ENCODE measurements around the gene UGT1A10.

UGT1A10 gene

DNA sequence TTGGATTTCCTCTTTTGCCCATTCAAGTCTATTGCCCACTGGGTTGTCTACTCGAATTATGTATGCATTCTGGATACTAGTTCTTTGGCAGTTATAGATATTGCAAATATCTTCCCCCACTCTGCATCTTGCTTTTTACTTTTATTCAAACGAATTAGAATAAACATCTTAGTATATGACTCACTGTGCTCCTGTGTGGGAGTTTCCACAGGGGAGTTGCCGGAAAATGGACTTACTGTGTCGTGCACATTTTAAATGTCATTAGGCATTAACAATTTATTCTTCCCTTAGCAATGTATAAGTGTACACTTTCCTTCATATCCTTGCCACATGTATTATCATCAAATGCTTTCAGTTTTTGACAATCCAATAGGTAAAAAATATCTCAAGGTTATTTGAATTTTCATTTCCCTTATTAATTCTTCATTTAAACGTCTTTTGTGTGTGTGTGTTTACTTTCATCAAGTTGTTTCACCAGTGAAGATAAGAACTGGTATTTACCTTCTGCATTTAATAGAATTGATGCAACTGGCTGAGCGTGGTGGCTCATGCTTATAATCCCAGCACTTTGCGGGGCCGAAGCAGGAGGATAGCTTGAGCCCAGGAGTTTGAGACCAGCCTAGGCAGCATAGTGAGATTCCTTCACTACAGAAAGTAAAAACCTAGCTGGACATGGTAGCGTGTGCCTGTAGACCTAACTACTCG, 71.8 kb downstream of the UGT1A10 start:
- no peak for DNase-seq
- no peak overlapping the region for H3K4me3 ChIP-seq (ENCODE audit: control insufficient read depth in 1 of 7, extremely low read depth in 1 of 7, insufficient read depth in 4 of 7, low read depth in 2 of 7, low read length in 6 of 7)
- H3K4me1 ChIP-seq (ENCODE audit: control extremely low read depth in 1 of 4, control insufficient read depth in 4 of 4, insufficient read depth in 4 of 4, low read length in 3 of 4), result no peaks in the 10 kb centered on the region
- H3K27ac ChIP-seq (ENCODE audit: insufficient read depth in 1 of 2, low read depth in 1 of 2, low read length in 2 of 2, poor library complexity in 1 of 2, severe bottlenecking in 2 of 2), result no peak overlapping the region
- no peaks in the 10 kb centered on the region for H3K27me3 ChIP-seq (replicated peaks in 2 of 5; ENCODE audit: control insufficient read depth in 4 of 5, insufficient read depth in 5 of 5, low read length in 4 of 5)
- CTCF ChIA-PET, result no interaction called here
- H3K36me3 ChIP-seq (ENCODE audit: control insufficient read depth in 4 of 4, insufficient read depth in 4 of 4, low read length in 3 of 4), result no peaks in the 10 kb centered on the region
- 96% methylated on average over 8 of the region's 10 CpGs for whole genome bisulfite sequencing (ENCODE audit: insufficient coverage)
- no peaks in the 10 kb centered on the region for H3K9me3 ChIP-seq (ENCODE audit: control extremely low read depth in 1 of 5, control insufficient read depth in 4 of 5, insufficient read depth in 2 of 5, low read depth in 1 of 5, low read length in 4 of 5)
- POLR2A ChIA-PET, result no interaction called here

DNA sequence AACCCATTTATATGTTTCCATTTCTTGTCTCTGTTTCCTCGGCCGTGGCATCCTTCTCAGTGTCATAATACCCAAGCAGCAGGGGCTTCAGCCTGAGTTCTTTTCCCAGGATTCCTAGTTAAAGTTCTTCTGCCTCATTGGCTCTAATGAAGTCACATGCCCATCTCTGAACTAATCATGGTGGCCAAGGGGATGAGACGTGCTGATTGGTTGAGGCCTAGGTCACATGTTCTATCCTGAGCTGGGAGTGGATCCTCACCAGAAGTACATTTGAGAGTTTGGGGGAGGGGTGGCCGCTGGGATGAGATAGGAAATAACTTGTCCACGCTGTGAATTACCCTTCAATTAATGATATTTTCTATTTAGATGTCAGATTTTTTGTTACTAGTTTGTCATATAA, 72.7 kb downstream of the UGT1A10 start:
- DNase-seq, result no peak
- no peaks in the 10 kb centered on the region for H3K4me1 ChIP-seq (ENCODE audit: control extremely low read depth in 1 of 4, control insufficient read depth in 4 of 4, insufficient read depth in 4 of 4, low read length in 3 of 4)
- H3K36me3 ChIP-seq (ENCODE audit: control insufficient read depth in 4 of 4, insufficient read depth in 4 of 4, low read length in 3 of 4), result no peaks in the 10 kb centered on the region
- H3K9me3 ChIP-seq (ENCODE audit: control extremely low read depth in 1 of 5, control insufficient read depth in 4 of 5, insufficient read depth in 2 of 5, low read depth in 1 of 5, low read length in 4 of 5), result no peaks in the 10 kb centered on the region
- ChIA-PET POLR2A (no interaction called here), CTCF (no interaction called here)
- no peaks in the 10 kb centered on the region for H3K27me3 ChIP-seq (replicated peaks in 2 of 5; ENCODE audit: control insufficient read depth in 4 of 5, insufficient read depth in 5 of 5, low read length in 4 of 5)
- H3K27ac ChIP-seq (ENCODE audit: insufficient read depth in 1 of 2, low read depth in 1 of 2, low read length in 2 of 2, poor library complexity in 1 of 2, severe bottlenecking in 2 of 2), result no peak overlapping the region
- H3K4me3 ChIP-seq (ENCODE audit: control insufficient read depth in 1 of 7, extremely low read depth in 1 of 7, insufficient read depth in 4 of 7, low read depth in 2 of 7, low read length in 6 of 7), result no peak overlapping the region
- 90% methylated on average over 2 of the region's 5 CpGs for WGBS (ENCODE audit: insufficient coverage)

DNA sequence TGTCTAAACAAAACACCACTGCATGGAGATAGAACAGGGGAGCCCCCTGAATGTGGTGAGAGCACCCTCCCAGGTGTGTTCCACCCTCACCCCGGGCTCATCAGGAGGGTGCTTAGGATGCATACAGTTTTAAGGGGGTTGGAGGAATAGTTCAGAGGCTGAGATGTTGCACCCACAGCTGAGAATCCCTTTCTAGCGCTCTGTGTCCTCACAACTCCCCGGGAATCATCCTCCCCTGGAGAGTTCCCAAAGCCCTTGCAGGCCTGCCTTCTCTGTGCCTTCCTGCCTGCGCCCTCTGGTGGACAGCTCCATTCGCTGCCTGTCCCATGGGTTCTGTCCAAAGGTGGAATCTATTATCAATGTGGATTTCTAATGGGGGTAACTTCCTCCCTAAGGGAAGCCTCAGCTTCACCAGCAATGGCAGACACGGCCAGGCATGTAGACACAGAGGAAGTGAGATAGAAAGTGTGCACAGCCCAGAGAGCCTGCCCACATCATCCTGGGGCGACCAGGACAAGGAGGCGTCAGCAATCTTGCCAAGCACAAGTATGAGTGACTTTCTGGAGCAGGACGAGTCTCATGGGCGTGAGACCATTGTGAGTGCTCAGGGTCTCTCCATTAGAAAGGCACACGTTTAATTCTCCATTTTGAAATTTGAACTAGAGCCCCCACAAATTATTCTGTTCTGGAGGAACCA, 75.2 kb downstream of the UGT1A10 start:
- no peaks in the 10 kb centered on the region for H3K4me1 ChIP-seq (ENCODE audit: control extremely low read depth in 1 of 4, control insufficient read depth in 4 of 4, insufficient read depth in 4 of 4, low read length in 3 of 4)
- no peak overlapping the region for H3K27ac ChIP-seq (ENCODE audit: insufficient read depth in 1 of 2, low read depth in 1 of 2, low read length in 2 of 2, poor library complexity in 1 of 2, severe bottlenecking in 2 of 2)
- H3K9me3 ChIP-seq (ENCODE audit: control extremely low read depth in 1 of 5, control insufficient read depth in 4 of 5, insufficient read depth in 2 of 5, low read depth in 1 of 5, low read length in 4 of 5), result no peaks in the 10 kb centered on the region
- peak; percentile 46 to 69 (median 65) for DNase-seq
- ChIA-PET CTCF (interaction anchor here (0.6 to 1.1 kb wide), 7 partner anchors 15 to 1955 kb away, joined by 3 to 4 read pairs (median 3); no protein-coding TSS in a partner anchor), POLR2A (no interaction called here)
- H3K27me3 ChIP-seq (replicated peaks in 2 of 5; ENCODE audit: control insufficient read depth in 4 of 5, insufficient read depth in 5 of 5, low read length in 4 of 5), result no peaks in the 10 kb centered on the region
- WGBS (ENCODE audit: insufficient coverage), result 52% methylated on average over 8 of the region's 11 CpGs
- no peak overlapping the region for H3K4me3 ChIP-seq (ENCODE audit: control insufficient read depth in 1 of 7, extremely low read depth in 1 of 7, insufficient read depth in 4 of 7, low read depth in 2 of 7, low read length in 6 of 7)
- no peaks in the 10 kb centered on the region for H3K36me3 ChIP-seq (ENCODE audit: control insufficient read depth in 4 of 4, insufficient read depth in 4 of 4, low read length in 3 of 4)

DNA sequence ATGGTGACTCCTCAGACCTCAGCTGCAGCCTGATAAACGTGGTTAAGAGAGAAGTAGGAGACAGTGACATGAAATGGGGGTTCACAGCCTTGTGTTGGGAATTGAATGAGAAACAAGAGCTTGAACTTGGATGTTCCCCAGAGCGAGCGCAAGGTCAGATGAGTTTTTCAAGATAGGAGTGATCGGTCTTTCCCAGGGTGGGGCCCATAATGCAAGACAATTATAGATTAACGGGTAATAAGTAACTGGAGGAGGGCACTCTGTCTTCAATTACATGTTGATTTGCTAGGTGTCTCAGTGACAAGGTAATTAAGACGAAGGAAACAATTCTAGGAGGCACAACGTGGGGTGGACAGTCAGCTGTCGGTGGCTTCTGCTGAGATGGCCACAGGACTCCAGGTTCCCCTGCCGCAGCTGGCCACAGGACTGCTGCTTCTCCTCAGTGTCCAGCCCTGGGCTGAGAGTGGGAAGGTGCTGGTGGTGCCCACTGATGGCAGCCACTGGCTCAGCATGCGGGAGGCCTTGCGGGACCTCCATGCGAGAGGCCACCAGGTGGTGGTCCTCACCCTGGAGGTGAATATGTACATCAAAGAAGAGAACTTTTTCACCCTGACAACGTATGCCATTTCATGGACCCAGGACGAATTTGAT, 76.5 kb downstream of the UGT1A10 start, which contains the start of gene UGT1A5:
UGT1A5 (plus strand) TSS at position 297 of the 651 bp plus-strand sequence; CDS start at position 382, 85 bp downstream.
- ChIA-PET POLR2A (no interaction called here), CTCF (interaction anchor here (0.9 kb wide), 1 partner anchor 13 kb away, joined by 3 read pairs; no protein-coding TSS in a partner anchor)
- Histone ChIP-seq H3K36me3 (ENCODE audit: control insufficient read depth in 4 of 4, insufficient read depth in 4 of 4, low read length in 3 of 4) (no peaks in the 10 kb centered on the region), H3K27me3 (replicated peaks in 2 of 5; ENCODE audit: control insufficient read depth in 4 of 5, insufficient read depth in 5 of 5, low read length in 4 of 5) (peaks cover 0 to 4% (median 2%) of the 10 kb centered on the region in 5 experiments), H3K9me3 (ENCODE audit: control extremely low read depth in 1 of 5, control insufficient read depth in 4 of 5, insufficient read depth in 2 of 5, low read depth in 1 of 5, low read length in 4 of 5) (no peaks in the 10 kb centered on the region), H3K27ac (ENCODE audit: insufficient read depth in 1 of 2, low read depth in 1 of 2, low read length in 2 of 2, poor library complexity in 1 of 2, severe bottlenecking in 2 of 2) (no peak within 1 kb of the TSS), H3K4me3 (ENCODE audit: control insufficient read depth in 1 of 7, extremely low read depth in 1 of 7, insufficient read depth in 4 of 7, low read depth in 2 of 7, low read length in 6 of 7) (no peak within 1 kb of the TSS), H3K4me1 (ENCODE audit: control extremely low read depth in 1 of 4, control insufficient read depth in 4 of 4, insufficient read depth in 4 of 4, low read length in 3 of 4) (no peaks in the 10 kb centered on the region)
- no peak for DNase-seq
- WGBS (ENCODE audit: insufficient coverage), result 95% methylated on average over 14 of the region's 14 CpGs

DNA sequence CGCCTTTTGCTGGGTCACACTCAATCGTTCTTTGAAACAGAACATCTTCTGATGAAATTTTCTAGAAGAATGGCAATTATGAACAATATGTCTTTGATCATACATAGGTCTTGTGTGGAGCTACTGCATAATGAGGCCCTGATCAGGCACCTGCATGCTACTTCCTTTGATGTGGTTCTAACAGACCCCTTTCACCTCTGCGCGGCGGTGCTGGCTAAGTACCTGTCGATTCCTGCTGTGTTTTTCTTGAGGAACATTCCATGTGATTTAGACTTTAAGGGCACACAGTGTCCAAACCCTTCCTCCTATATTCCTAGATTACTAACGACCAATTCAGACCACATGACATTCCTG, 77.0 kb downstream of the UGT1A10 start:
- WGBS (ENCODE audit: insufficient coverage), result 87% methylated on average over 4 of the region's 7 CpGs
- Histone ChIP-seq H3K36me3 (ENCODE audit: control insufficient read depth in 4 of 4, insufficient read depth in 4 of 4, low read length in 3 of 4) (no peaks in the 10 kb centered on the region), H3K4me3 (ENCODE audit: control insufficient read depth in 1 of 7, extremely low read depth in 1 of 7, insufficient read depth in 4 of 7, low read depth in 2 of 7, low read length in 6 of 7) (no peak overlapping the region), H3K9me3 (ENCODE audit: control extremely low read depth in 1 of 5, control insufficient read depth in 4 of 5, insufficient read depth in 2 of 5, low read depth in 1 of 5, low read length in 4 of 5) (no peaks in the 10 kb centered on the region), H3K27me3 (replicated peaks in 2 of 5; ENCODE audit: control insufficient read depth in 4 of 5, insufficient read depth in 5 of 5, low read length in 4 of 5) (peaks cover 0 to 4% (median 2%) of the 10 kb centered on the region in 5 experiments), H3K4me1 (ENCODE audit: control extremely low read depth in 1 of 4, control insufficient read depth in 4 of 4, insufficient read depth in 4 of 4, low read length in 3 of 4) (no peaks in the 10 kb centered on the region), H3K27ac (ENCODE audit: insufficient read depth in 1 of 2, low read depth in 1 of 2, low read length in 2 of 2, poor library complexity in 1 of 2, severe bottlenecking in 2 of 2) (no peak overlapping the region)
- POLR2A ChIA-PET, result no interaction called here
- DNase-seq, result no peak
- CTCF ChIA-PET, result no interaction called here

DNA sequence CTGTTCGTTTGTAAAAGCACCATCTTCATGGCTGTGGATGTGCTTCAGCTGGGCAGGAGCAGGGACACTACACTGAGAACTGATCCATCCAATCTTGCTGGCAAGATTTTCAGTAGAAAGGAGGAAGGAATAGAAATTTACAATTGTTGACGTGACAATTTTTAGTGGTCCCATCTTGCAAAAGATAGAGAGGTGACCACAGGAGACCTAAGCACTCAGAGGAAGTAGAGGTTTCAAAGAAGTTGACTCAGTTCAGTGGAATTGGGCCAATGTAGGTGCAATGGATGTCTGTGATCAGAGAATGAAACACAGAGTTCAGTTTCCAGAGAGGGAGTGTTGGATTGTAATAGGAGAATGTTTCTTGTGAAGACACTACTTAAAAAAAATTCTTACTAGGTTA, 77.9 kb downstream of the UGT1A10 start:
- ChIA-PET CTCF (no interaction called here), POLR2A (no interaction called here)
- peak in 2 of 3 donors; percentile 4 to 13 for DNase-seq

DNA sequence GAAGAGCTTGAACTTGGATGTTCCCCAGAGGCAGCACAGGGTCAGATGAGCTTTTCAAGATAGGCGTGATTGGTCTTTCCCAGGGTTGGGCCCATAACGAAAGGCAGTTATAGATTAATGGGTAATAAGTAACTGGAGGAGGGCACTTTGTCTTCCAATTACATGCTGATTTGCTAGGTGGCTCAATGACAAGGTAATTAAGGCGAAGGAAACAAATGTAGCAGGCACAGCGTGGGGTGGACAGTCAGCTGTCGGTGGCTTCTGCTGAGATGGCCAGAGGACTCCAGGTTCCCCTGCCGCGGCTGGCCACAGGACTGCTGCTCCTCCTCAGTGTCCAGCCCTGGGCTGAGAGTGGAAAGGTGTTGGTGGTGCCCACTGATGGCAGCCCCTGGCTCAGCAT, 82.3 kb downstream of the UGT1A10 start, which contains the start of gene UGT1A4:
UGT1A4 (plus strand) TSS at position 185 of the 400 bp plus-strand sequence; CDS start at position 270, 85 bp downstream.
- WGBS (ENCODE audit: insufficient coverage), result 96% methylated on average over 7 of the region's 7 CpGs
- ChIA-PET CTCF (no interaction called here), POLR2A (no interaction called here)
- Histone ChIP-seq H3K9me3 (ENCODE audit: control extremely low read depth in 1 of 5, control insufficient read depth in 4 of 5, insufficient read depth in 2 of 5, low read depth in 1 of 5, low read length in 4 of 5) (no peaks in the 10 kb centered on the region), H3K4me1 (ENCODE audit: control extremely low read depth in 1 of 4, control insufficient read depth in 4 of 4, insufficient read depth in 4 of 4, low read length in 3 of 4) (no peaks in the 10 kb centered on the region), H3K36me3 (ENCODE audit: control insufficient read depth in 4 of 4, insufficient read depth in 4 of 4, low read length in 3 of 4) (no peaks in the 10 kb centered on the region), H3K27ac (ENCODE audit: insufficient read depth in 1 of 2, low read depth in 1 of 2, low read length in 2 of 2, poor library complexity in 1 of 2, severe bottlenecking in 2 of 2) (no peak within 1 kb of the TSS), H3K4me3 (ENCODE audit: control insufficient read depth in 1 of 7, extremely low read depth in 1 of 7, insufficient read depth in 4 of 7, low read depth in 2 of 7, low read length in 6 of 7) (no peak within 1 kb of the TSS), H3K27me3 (replicated peaks in 2 of 5; ENCODE audit: control insufficient read depth in 4 of 5, insufficient read depth in 5 of 5, low read length in 4 of 5) (peaks cover 0 to 4% (median 2%) of the 10 kb centered on the region in 5 experiments)
- DNase-seq, result no peak

More for the DNA sequence above, 77.9 kb downstream of the UGT1A10 start:
- Histone ChIP-seq H3K4me1 (ENCODE audit: control extremely low read depth in 1 of 4, control insufficient read depth in 4 of 4, insufficient read depth in 4 of 4, low read length in 3 of 4) (no peaks in the 10 kb centered on the region), H3K27me3 (replicated peaks in 2 of 5; ENCODE audit: control insufficient read depth in 4 of 5, insufficient read depth in 5 of 5, low read length in 4 of 5) (peaks cover 0 to 4% (median 2%) of the 10 kb centered on the region in 5 experiments), H3K36me3 (ENCODE audit: control insufficient read depth in 4 of 4, insufficient read depth in 4 of 4, low read length in 3 of 4) (no peaks in the 10 kb centered on the region), H3K9me3 (ENCODE audit: control extremely low read depth in 1 of 5, control insufficient read depth in 4 of 5, insufficient read depth in 2 of 5, low read depth in 1 of 5, low read length in 4 of 5) (no peaks in the 10 kb centered on the region), H3K4me3 (ENCODE audit: control insufficient read depth in 1 of 7, extremely low read depth in 1 of 7, insufficient read depth in 4 of 7, low read depth in 2 of 7, low read length in 6 of 7) (no peak overlapping the region), H3K27ac (ENCODE audit: insufficient read depth in 1 of 2, low read depth in 1 of 2, low read length in 2 of 2, poor library complexity in 1 of 2, severe bottlenecking in 2 of 2) (no peak overlapping the region)
- 74% methylated on average over 2 of the region's 2 CpGs for WGBS (ENCODE audit: insufficient coverage)

All from common myeloid progenitor, CD34-positive (primary cell).